Measurements from ENCODE around the gene SKIC2. TPM values are rescaled to one million over a fixed set of nuclear protein-coding genes. Genes with fewer than 3 reads are reported as not detected.
"Not testable (repeated sequence)": the region's sequence is repeated elsewhere in the genome, so short reads cannot be mapped to it uniquely, and the experiment has no call there.

Gene SKIC2
- total and polyA plus RNA-seq, 2 donors (not counting 3 experiments of a cell fraction or from before 2014, with no cell fraction given), result 52.8 to 76.7 TPM

- ChIA-PET POLR2A (no interaction called here), CTCF (interaction anchor here (0.9 kb wide), 1 partner anchor 8 kb away, joined by 3 read pairs; no protein-coding TSS in a partner anchor)
- Histone ChIP-seq H3K9me1 (replicated peaks; ENCODE audit: control insufficient read depth, extremely low read depth, insufficient read depth, low read length) (no peaks in the 10 kb centered on the region), H3K4me1 (ENCODE audit: control insufficient read depth, extremely low read depth, insufficient read depth, low read length) (no peaks in the 10 kb centered on the region), H2AFZ (ENCODE audit: low read depth, low read length) (no peak overlapping the region), H3K27ac (ENCODE audit: insufficient read depth, low read depth, low read length) (no peak overlapping the region), H4K20me1 (replicated peaks; ENCODE audit: control insufficient read depth, extremely low read depth, insufficient read depth, low read length) (no peaks in the 10 kb centered on the region), H3K4me2 (ENCODE audit: insufficient read depth, low read length) (no peak overlapping the region), H3K9ac (replicated peaks; ENCODE audit: extremely low read depth, insufficient read depth, low read length) (no peak overlapping the region), H3K79me2 (ENCODE audit: control insufficient read depth, insufficient read depth, low read length) (no peaks in the 10 kb centered on the region), H3K36me3 (ENCODE audit: control insufficient read depth in 2 of 2, extremely low read depth in 1 of 2, insufficient read depth in 2 of 2, low read length in 2 of 2) (no peaks in the 10 kb centered on the region), H3K27me3 (ENCODE audit: control insufficient read depth in 2 of 2, insufficient read depth in 2 of 2, low read length in 2 of 2) (peaks cover 9 to 12% of the 10 kb centered on the region in 2 experiments), H3K9me3 (replicated peaks; ENCODE audit: control insufficient read depth, insufficient read depth, low read length) (no peaks in the 10 kb centered on the region), H3K4me3 (replicated peaks in 1 of 3; ENCODE audit: insufficient read depth in 1 of 3, low read depth in 1 of 3, low read length in 3 of 3) (no peak overlapping the region)
- DNase-seq (ENCODE audit: low read depth, low spot score), result no peak
- BruUV-seq (replicated peaks), result no TSS peak
- intact Hi-C loops (cut with micrococcal nuclease) (no loop called here), dilution Hi-C loops (cut with MboI; ENCODE audit: extremely low pct_ligation_motif_present, low sequenced_read_pairs) (no loop called here)
- no peak for FAIRE-seq
- TF ChIP-seq POLR2AphosphoS5 (IDR thresholded peaks at IDR 0.05; ENCODE audit: insufficient read depth, low read depth, low read length), result no peak
- TF ChIP-seq GATA2 (IDR thresholded peaks at IDR 0.05; ENCODE audit: insufficient read depth, insufficient read length, low read depth, low read length), result no peak
- TF ChIP-seq JUN (IDR thresholded peaks at IDR 0.05; ENCODE audit: borderline replicate concordance, insufficient read depth, insufficient read length, low read depth), result no peak
- no peak for TF ChIP-seq MYC (IDR thresholded peaks at IDR 0.05; ENCODE audit: low read depth, low read length)
- TF ChIP-seq POLR2A (IDR thresholded peaks at IDR 0.05; ENCODE audit: low read depth, low read length), result no peak
- no peak for TF ChIP-seq EZH2 (IDR thresholded peaks at IDR 0.05; ENCODE audit: borderline replicate concordance, low read depth, low read length, severe bottlenecking)
- TF ChIP-seq, protein P1, sequence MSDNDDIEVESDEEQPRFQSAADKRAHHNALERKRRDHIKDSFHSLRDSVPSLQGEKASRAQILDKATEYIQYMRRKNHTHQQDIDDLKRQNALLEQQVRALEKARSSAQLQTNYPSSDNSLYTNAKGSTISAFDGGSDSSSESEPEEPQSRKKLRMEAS (IDR thresholded peaks at IDR 0.05; ENCODE audit: insufficient read depth, insufficient read length), result no peak
- TF ChIP-seq FOS (IDR thresholded peaks at IDR 0.05; ENCODE audit: borderline replicate concordance, insufficient read depth, low read length), result no peak
- TF ChIP-seq, protein P2, sequence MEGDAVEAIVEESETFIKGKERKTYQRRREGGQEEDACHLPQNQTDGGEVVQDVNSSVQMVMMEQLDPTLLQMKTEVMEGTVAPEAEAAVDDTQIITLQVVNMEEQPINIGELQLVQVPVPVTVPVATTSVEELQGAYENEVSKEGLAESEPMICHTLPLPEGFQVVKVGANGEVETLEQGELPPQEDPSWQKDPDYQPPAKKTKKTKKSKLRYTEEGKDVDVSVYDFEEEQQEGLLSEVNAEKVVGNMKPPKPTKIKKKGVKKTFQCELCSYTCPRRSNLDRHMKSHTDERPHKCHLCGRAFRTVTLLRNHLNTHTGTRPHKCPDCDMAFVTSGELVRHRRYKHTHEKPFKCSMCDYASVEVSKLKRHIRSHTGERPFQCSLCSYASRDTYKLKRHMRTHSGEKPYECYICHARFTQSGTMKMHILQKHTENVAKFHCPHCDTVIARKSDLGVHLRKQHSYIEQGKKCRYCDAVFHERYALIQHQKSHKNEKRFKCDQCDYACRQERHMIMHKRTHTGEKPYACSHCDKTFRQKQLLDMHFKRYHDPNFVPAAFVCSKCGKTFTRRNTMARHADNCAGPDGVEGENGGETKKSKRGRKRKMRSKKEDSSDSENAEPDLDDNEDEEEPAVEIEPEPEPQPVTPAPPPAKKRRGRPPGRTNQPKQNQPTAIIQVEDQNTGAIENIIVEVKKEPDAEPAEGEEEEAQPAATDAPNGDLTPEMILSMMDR (IDR thresholded peaks at IDR 0.05; ENCODE audit: extremely low read depth in 1 of 2, insufficient read depth in 1 of 2, low read depth in 1 of 2, low read length in 2 of 2), result no peak
These were observed 28.0 kb upstream of the SKIC2 start for GRCh38 chr6:31930962-31931361.

DNA sequence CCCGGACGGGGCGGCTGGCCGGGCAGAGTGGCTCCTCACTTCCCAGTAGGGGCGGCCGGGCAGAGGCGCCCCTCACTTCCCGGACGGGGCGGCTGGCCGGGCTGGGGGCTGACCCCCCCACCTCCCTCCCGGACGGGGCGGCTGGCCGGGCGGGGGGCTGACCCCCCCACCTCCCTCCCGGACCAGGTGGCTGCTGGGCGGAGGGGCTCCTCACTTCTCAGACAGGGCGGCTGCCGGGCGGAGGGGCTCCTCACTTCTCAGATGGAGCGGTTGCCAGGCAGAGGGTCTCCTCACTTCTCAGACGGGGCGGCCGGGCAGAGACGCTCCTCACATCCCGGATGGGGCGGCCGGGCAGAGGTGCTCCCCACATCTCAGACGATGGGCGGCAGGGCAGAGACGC lies 26.8 kb upstream of the SKIC2 start:
- H3K27ac ChIP-seq (ENCODE audit: insufficient read depth, low read depth, low read length); H3K4me2 ChIP-seq (ENCODE audit: insufficient read depth, low read length); H3K9ac ChIP-seq (replicated peaks; ENCODE audit: extremely low read depth, insufficient read depth, low read length); H3K4me1 ChIP-seq (ENCODE audit: control insufficient read depth, extremely low read depth, insufficient read depth, low read length); H3K36me3 ChIP-seq (ENCODE audit: control insufficient read depth in 2 of 2, extremely low read depth in 1 of 2, insufficient read depth in 2 of 2, low read length in 2 of 2); CTCF ChIA-PET; POLR2A ChIA-PET; H3K9me1 ChIP-seq (replicated peaks; ENCODE audit: control insufficient read depth, extremely low read depth, insufficient read depth, low read length); BruUV-seq (replicated peaks); H4K20me1 ChIP-seq (replicated peaks; ENCODE audit: control insufficient read depth, extremely low read depth, insufficient read depth, low read length); H3K4me3 ChIP-seq (replicated peaks in 1 of 3; ENCODE audit: insufficient read depth in 1 of 3, low read depth in 1 of 3, low read length in 3 of 3); dilution Hi-C loops (cut with MboI; ENCODE audit: extremely low pct_ligation_motif_present, low sequenced_read_pairs); H2AFZ ChIP-seq (ENCODE audit: low read depth, low read length); H3K9me3 ChIP-seq (replicated peaks; ENCODE audit: control insufficient read depth, insufficient read depth, low read length); DNase-seq (ENCODE audit: low read depth, low spot score); intact Hi-C loops (cut with micrococcal nuclease); FAIRE-seq; H3K79me2 ChIP-seq (ENCODE audit: control insufficient read depth, insufficient read depth, low read length): not testable (repeated sequence)
- H3K27me3 ChIP-seq (ENCODE audit: control insufficient read depth in 2 of 2, insufficient read depth in 2 of 2, low read length in 2 of 2), result peaks cover 6 to 11% of the 10 kb centered on the region in 2 experiments
